HL-60 (cell line): Measurements from ENCODE around the gene CACNA2D1.

Experiments
- DNase-seq, 2 experiments: peaks; one replicate each; pipeline ENCODE4 v3.0.0-alpha.2; 2010 to 2020; ENCODE audit warnings: low read depth in 1 of 2, low spot score in 1 of 2
- H3K27ac ChIP-seq: fragments of 250-450 bp; sonication (Bioruptor Pico); replicated peaks from 2 replicates; pipeline ENCODE4 v1.5.1; 2020; ENCODE audit warnings: mild to moderate bottlenecking, moderate library complexity
- H3K27me3 ChIP-seq: fragments of 250-450 bp; sonication (Bioruptor Pico); 2 replicates; pipeline ENCODE4 v1.5.1; 2021; ENCODE audit warnings: mild to moderate bottlenecking, moderate library complexity; ENCODE audit not compliant: insufficient read depth, poor library complexity, severe bottlenecking
- H3K4me3 ChIP-seq: replicated peaks from 2 replicates; pipeline ENCODE4 v1.5.1; 2011; ENCODE audit warnings: mild to moderate bottlenecking, control low read depth, low read length; ENCODE audit not compliant: insufficient read depth
- CTCF ChIP-seq: IDR thresholded peaks from one replicate; pipeline ENCODE4 v1.5.1; 2011; ENCODE audit warnings: low read length, control low read depth, inconsistent platforms; ENCODE audit not compliant: insufficient read depth
- GABPA ChIP-seq: IDR thresholded peaks from 2 replicates; pipeline ENCODE4 v1.6.1; 2012; ENCODE audit warnings: low read depth
- POLR2AphosphoS5 ChIP-seq: IDR thresholded peaks from 2 replicates; pipeline ENCODE4 v1.6.1; 2012; ENCODE audit warnings: low read depth
- REST ChIP-seq: IDR thresholded peaks from 2 replicates; pipeline ENCODE4 v1.6.1; 2012; ENCODE audit warnings: low read depth; ENCODE audit not compliant: insufficient replicate concordance
- SPI1 ChIP-seq: IDR thresholded peaks from 2 replicates; pipeline ENCODE4 v1.6.1; 2012; ENCODE audit warnings: low read depth, mild to moderate bottlenecking, borderline replicate concordance

Gene CACNA2D1

GRCh38 chr7:82173400-82174021 lies 270.1 kb downstream of the CACNA2D1 start:
- no peak overlapping the region for H3K4me3 ChIP-seq
- no peaks in the 10 kb centered on the region for H3K27me3 ChIP-seq
- TF ChIP-seq CTCF: no peak
- no peak for TF ChIP-seq POLR2AphosphoS5
- TF ChIP-seq REST: no peak
- TF ChIP-seq GABPA: no peak
- TF ChIP-seq SPI1: no peak
- DNase-seq: no peak
- no peak overlapping the region for H3K27ac ChIP-seq

GRCh38 chr7:82172881-82173280 lies 270.7 kb downstream of the CACNA2D1 start:
- no peak overlapping the region for H3K27ac ChIP-seq

More at GRCh38 chr7:82172881-82173280, 270.7 kb downstream of the CACNA2D1 start:
- Histone ChIP-seq H3K4me3 (no peak overlapping the region), H3K27me3 (no peaks in the 10 kb centered on the region)
- no peak for DNase-seq
- TF ChIP-seq GABPA (no peak), CTCF (no peak), REST (no peak), POLR2AphosphoS5 (no peak), SPI1 (no peak)
